Measurements from ENCODE around the gene RAC3. TPM values are rescaled to one million over a fixed set of nuclear protein-coding genes. Genes with fewer than 3 reads are reported as not detected.
A peak's percentile ranks its signal among the peaks of the same experiment; 100 is the strongest.

The RAC3 gene
- total RNA-seq, 1 experiment from 2014 or later = 84.8 TPM

- no peak overlapping the region for H3K18ac ChIP-seq (ENCODE audit: insufficient read length, low read depth, low read length)
- no peak overlapping the region for H3K56ac ChIP-seq (ENCODE audit: insufficient read length, low read depth, low read length)
- no peak overlapping the region for H3K4ac ChIP-seq (ENCODE audit: low read depth, low read length)
- no peaks in the 10 kb centered on the region for H3K79me2 ChIP-seq (ENCODE audit: insufficient read depth, low read length)
- H2BK15ac ChIP-seq (ENCODE audit: low read depth, low read length) = no peak overlapping the region
- no peak overlapping the region for H3K27ac ChIP-seq (ENCODE audit: insufficient read length, low read depth, low read length)
- H3K14ac ChIP-seq (ENCODE audit: insufficient read depth, low read length) = no peak overlapping the region
- H4K5ac ChIP-seq (ENCODE audit: insufficient read length, low read depth, low read length) = no peak overlapping the region
- no peaks in the 10 kb centered on the region; the same call in 1 of the 2 replicates for H3K27me3 Mint-ChIP-seq (ENCODE audit: low read depth)
- no peak overlapping the region for H3K27ac Mint-ChIP-seq
- H3K9ac ChIP-seq (ENCODE audit: extremely low read depth, insufficient read length, low read length) = no peak overlapping the region
- peak; percentile 52; the same call in 2 of the 3 replicates for TF ChIP-seq CTCF (conservative IDR thresholded peaks at IDR 0.05)
- no CpG with 5 or more reads among the region's 25 CpGs for WGBS (ENCODE audit: extremely low coverage, insufficient read length, low lambda C conversion rate)
- no peak overlapping the region for H2BK120ac ChIP-seq (ENCODE audit: low read depth, low read length, poor library complexity, severe bottlenecking)
- H3K27me3 ChIP-seq (ENCODE audit: insufficient read depth, low read length) = no peaks in the 10 kb centered on the region
- no peaks in the 10 kb centered on the region for H3K4me1 ChIP-seq (ENCODE audit: insufficient read depth, low read length)
- H3K4me2 ChIP-seq (ENCODE audit: insufficient read depth, insufficient read length, low read length) = peak overlapping the region; percentile 89
- peaks cover 0 to 2% of the 10 kb centered on the region in 2 experiments; a peak in 1 of 5 replicates for H3K9me3 Mint-ChIP-seq
- no peak overlapping the region for H3T11ph ChIP-seq (ENCODE audit: low read length)
- peaks cover 5% of the 10 kb centered on the region for H3K79me1 ChIP-seq (ENCODE audit: insufficient read depth, low read depth, low read length, poor library complexity, severe bottlenecking)
- no peak overlapping the region for H2BK12ac ChIP-seq (ENCODE audit: insufficient read length, low read depth, low read length)
- H2AK5ac ChIP-seq (ENCODE audit: insufficient read length, low read length) = no peak overlapping the region
- no peak overlapping the region for H2BK20ac ChIP-seq (ENCODE audit: low read depth, low read length, poor library complexity, severe bottlenecking)
- H2BK5ac ChIP-seq (ENCODE audit: insufficient read length, low read length) = no peak overlapping the region
- no peaks in the 10 kb centered on the region for H4K20me1 ChIP-seq (ENCODE audit: control insufficient read depth, insufficient read depth, insufficient read length)
- H2AFZ ChIP-seq (ENCODE audit: low read length) = no peak overlapping the region
- peaks cover 5% of the 10 kb centered on the region for H3K23me2 ChIP-seq (ENCODE audit: insufficient read length, low read depth, low read length, poor library complexity, severe bottlenecking)
- peaks cover 3 to 12% (median 5%) of the 10 kb centered on the region in 3 experiments; a peak in 5 of 7 replicates for H3K36me3 Mint-ChIP-seq (ENCODE audit: insufficient read depth in 1 of 3, low read depth in 3 of 3)
- H3K4me3 Mint-ChIP-seq = peak overlapping the region; percentile 79 to 88
- H3K4me1 Mint-ChIP-seq = peaks cover 7 to 16% of the 10 kb centered on the region in 2 experiments
- H3K23ac ChIP-seq (ENCODE audit: insufficient read length, low read depth, low read length) = no peak overlapping the region
- H4K8ac ChIP-seq (replicated peaks; ENCODE audit: insufficient read length, low read depth, low read length) = no peak overlapping the region
- no peaks in the 10 kb centered on the region for H3K9me3 ChIP-seq (ENCODE audit: control insufficient read depth, low read depth, low read length)
- no peak overlapping the region for H4K91ac ChIP-seq (ENCODE audit: insufficient read length, low read depth, low read length)
- peak; percentile 74 for DNase-seq
These were observed 10.2 kb upstream of the RAC3 start for GRCh38 chr17:82021107-82021899.

Measured in H9 (cell line).